B cell (primary cell): Measurements from ENCODE around the gene SIX5.

Source experiments
- CTCF ChIP-seq: fragments of 200-600 bp; IDR thresholded peaks from one replicate; pipeline ENCODE4 v1.8.0; 2022; ENCODE audit warnings: antibody characterized with exemption, mild to moderate bottlenecking
- EZH2 ChIP-seq: IDR thresholded peaks from 2 replicates; pipeline ENCODE4 v1.6.1; 2012; ENCODE audit warnings: borderline replicate concordance, low read depth, mild to moderate bottlenecking, moderate library complexity, low read length; ENCODE audit not compliant: insufficient read depth, poor library complexity, severe bottlenecking

GRCh38 chr19:45745606-45746005 lies 23.4 kb downstream of the SIX5 start:
- TF ChIP-seq CTCF (no peak), EZH2 (no peak)
